ENCODE data around the gene WNT10A. TPM values are rescaled to one million over a fixed set of nuclear protein-coding genes. Genes with fewer than 3 reads are reported as not detected.

WNT10A gene
- total and polyA plus RNA-seq, 9 of the 15 experiments (the other 6 are each of a cell fraction or from before 2014, with no cell fraction given), result not detected

- FAIRE-seq, result no peak
- no TSS peak for BruUV-seq (replicated peaks)
- H3K79me2 ChIP-seq (ENCODE audit: control insufficient read depth, insufficient read depth, low read length), result no peaks in the 10 kb centered on the region
- POLR2A ChIA-PET, result no interaction called here
- H3K36me3 ChIP-seq (ENCODE audit: control insufficient read depth, insufficient read depth, low read length), result no peaks in the 10 kb centered on the region
- no peak for TF ChIP-seq RFX7 (CRISPR knock-in tag; IDR thresholded peaks at IDR 0.05)
- no peak for TF ChIP-seq ZNF134 (CRISPR knock-in tag; conservative IDR thresholded peaks at IDR 0.05)
- no peak for TF ChIP-seq NR2C1 (IDR thresholded peaks at IDR 0.05)
- no peak for TF ChIP-seq NR2C1 (tag; IDR thresholded peaks at IDR 0.05)
- no peak for TF ChIP-seq RBM39 (optimal IDR thresholded peaks at IDR 0.05; ENCODE audit: low read depth, low read length)
- H3K4me3 ChIP-seq, result no peak overlapping the region
- H3K27me3 ChIP-seq (ENCODE audit: control insufficient read depth in 2 of 2, insufficient read depth in 2 of 2, low read length in 2 of 2), result peaks cover 0 to 51% of the 10 kb centered on the region in 2 experiments; a peak in 3 of 5 replicates
- in situ Hi-C loops (cut with MboI) (no loop called here), intact Hi-C loops (cut with micrococcal nuclease) (no loop called here)
- no peaks in the 10 kb centered on the region for H3K9me1 ChIP-seq (ENCODE audit: control insufficient read depth, insufficient read depth, low read length)
- H4K20me1 ChIP-seq (replicated peaks; ENCODE audit: control insufficient read depth, insufficient read depth, low read length), result peaks cover 8% of the 10 kb centered on the region; the same call in 1 of the 2 replicates
- H3K9ac ChIP-seq (ENCODE audit: insufficient read depth in 1 of 2, low read depth in 2 of 2, low read length in 2 of 2), result no peak overlapping the region
- peaks cover 0 to 15% of the 10 kb centered on the region in 2 experiments; a peak in 2 of 5 replicates for H3K4me1 ChIP-seq (replicated peaks in 1 of 2; ENCODE audit: control insufficient read depth in 2 of 2, insufficient read depth in 2 of 2, low read length in 2 of 2)
- no peak overlapping the region for H3K4me2 ChIP-seq (ENCODE audit: insufficient read depth, low read length)
- CTCF ChIA-PET (ENCODE audit: low intra/inter-chr PET ratio), result no interaction called here
- no peaks in the 10 kb centered on the region for H3K9me3 ChIP-seq (replicated peaks; ENCODE audit: control insufficient read depth, insufficient read depth, low read depth, low read length)
- WGBS (ENCODE audit: insufficient coverage, low coverage, missing lambda C conversion rate), result 0% methylated on average over 1 of the region's 1 CpG
- H3K27ac ChIP-seq (ENCODE audit: extremely low read depth, low read depth, low read length), result no peak overlapping the region
- ATAC-seq, result no peak
- no peak overlapping the region for H2AFZ ChIP-seq (ENCODE audit: low read depth, low read length)
- DNase-seq (ENCODE audit: extremely low read depth in 1 of 4, low spot score in 3 of 4), result no peak
Observed at GRCh38 chr2:218882461-218882816, 1.8 kb downstream of the WNT10A start.

GRCh38 chr2:218882866-218883366 lies 2.3 kb downstream of the WNT10A start:
- Histone ChIP-seq H2AFZ (ENCODE audit: low read depth, low read length) (no peak overlapping the region), H3K4me3 (no peak overlapping the region), H3K36me3 (ENCODE audit: control insufficient read depth, insufficient read depth, low read length) (no peaks in the 10 kb centered on the region), H3K4me2 (ENCODE audit: insufficient read depth, low read length) (no peak overlapping the region), H4K20me1 (replicated peaks; ENCODE audit: control insufficient read depth, insufficient read depth, low read length) (peaks cover 8% of the 10 kb centered on the region; the same call in 1 of the 2 replicates), H3K9me1 (ENCODE audit: control insufficient read depth, insufficient read depth, low read length) (no peaks in the 10 kb centered on the region), H3K4me1 (replicated peaks in 1 of 2; ENCODE audit: control insufficient read depth in 2 of 2, insufficient read depth in 2 of 2, low read length in 2 of 2) (peaks cover 0 to 15% of the 10 kb centered on the region in 2 experiments; a peak in 2 of 5 replicates), H3K79me2 (ENCODE audit: control insufficient read depth, insufficient read depth, low read length) (no peaks in the 10 kb centered on the region), H3K9ac (ENCODE audit: insufficient read depth in 1 of 2, low read depth in 2 of 2, low read length in 2 of 2) (no peak overlapping the region), H3K27me3 (ENCODE audit: control insufficient read depth in 2 of 2, insufficient read depth in 2 of 2, low read length in 2 of 2) (peaks cover 0 to 51% of the 10 kb centered on the region in 2 experiments; a peak in 3 of 5 replicates), H3K27ac (ENCODE audit: extremely low read depth, low read depth, low read length) (no peak overlapping the region), H3K9me3 (replicated peaks; ENCODE audit: control insufficient read depth, insufficient read depth, low read depth, low read length) (no peaks in the 10 kb centered on the region)
- ChIA-PET POLR2A (no interaction called here), CTCF (ENCODE audit: low intra/inter-chr PET ratio) (no interaction called here)
- BruUV-seq (replicated peaks), result no TSS peak
- intact Hi-C loops (cut with micrococcal nuclease), result no loop called here
- in situ Hi-C loops (cut with MboI), result no loop called here
- WGBS (ENCODE audit: insufficient coverage, low coverage, missing lambda C conversion rate), result 0% methylated on average over 4 of the region's 4 CpGs
- DNase-seq (ENCODE audit: extremely low read depth in 1 of 4, low spot score in 3 of 4), result no peak
- no peak; the same call in 2 of the 3 replicates for ATAC-seq
- FAIRE-seq, result no peak
- no peak for TF ChIP-seq GATAD2B (IDR thresholded peaks at IDR 0.05; ENCODE audit: borderline replicate concordance)
- TF ChIP-seq TOE1 (IDR thresholded peaks at IDR 0.05; ENCODE audit: borderline replicate concordance), result no peak
- no peak for TF ChIP-seq TOE1 (CRISPR knock-in tag; IDR thresholded peaks at IDR 0.05; ENCODE audit: borderline replicate concordance, low read depth)
- TF ChIP-seq KHSRP (IDR thresholded peaks at IDR 0.05), result no peak
- TF ChIP-seq BRF1 (IDR thresholded peaks at IDR 0.05; ENCODE audit: borderline replicate concordance, extremely low read depth, insufficient read length), result no peak
- TF ChIP-seq ZBTB34 (CRISPR knock-in tag; IDR thresholded peaks at IDR 0.05), result no peak
- no peak for TF ChIP-seq LARP7 (IDR thresholded peaks at IDR 0.05)
- no peak for TF ChIP-seq ZBTB8A (IDR thresholded peaks at IDR 0.05; ENCODE audit: partially characterized antibody)
- no peak for TF ChIP-seq E2F4 (CRISPR knock-in tag; IDR thresholded peaks at IDR 0.05; ENCODE audit: low read depth)
- TF ChIP-seq NCOA1 (IDR thresholded peaks at IDR 0.05; ENCODE audit: low read depth), result no peak
- TF ChIP-seq ZNF695 (CRISPR knock-in tag; IDR thresholded peaks at IDR 0.05), result no peak
- no peak for TF ChIP-seq ARHGAP35 (IDR thresholded peaks at IDR 0.05; ENCODE audit: partially characterized antibody)
- no peak for TF ChIP-seq HLTF (IDR thresholded peaks at IDR 0.05)

Measured in K562 (cell line).